ENCODE results near the gene BSN.

DNA sequence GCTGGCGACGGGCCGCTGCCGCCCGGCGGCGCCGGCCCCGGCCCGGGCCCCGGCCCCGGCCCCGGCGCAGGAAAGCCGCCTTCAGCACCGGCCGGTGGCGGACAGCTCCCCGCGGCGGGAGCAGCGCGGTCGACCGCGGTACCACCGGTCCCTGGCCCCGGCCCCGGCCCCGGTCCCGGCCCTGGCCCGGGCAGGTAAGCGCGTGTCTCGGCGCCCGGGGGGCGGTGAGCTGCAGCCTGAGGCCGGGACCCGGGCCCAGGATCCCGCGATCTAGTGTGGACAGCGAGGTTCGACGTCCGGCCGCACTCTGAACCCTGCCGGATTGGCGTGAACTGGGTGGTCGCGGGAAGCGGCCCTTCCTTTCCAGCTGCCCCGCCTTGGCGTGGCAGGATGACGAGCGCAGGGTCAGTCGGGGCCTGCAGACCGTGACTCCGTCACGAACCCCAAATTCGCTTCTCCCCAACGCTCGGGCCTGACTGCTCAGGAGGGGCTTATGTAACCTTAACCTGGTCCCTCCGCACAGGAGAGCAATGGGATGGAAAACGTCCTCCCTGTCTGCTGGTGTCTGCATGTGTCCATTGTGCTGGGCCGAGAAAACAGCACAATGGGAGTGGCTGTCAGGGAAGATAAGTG is 472 bp downstream of the BSN start:
- TF ChIP-seq CTCF (conservative IDR thresholded peaks at IDR 0.05 in 1 of 2, IDR thresholded peaks at IDR 0.05 in 1 of 2; ENCODE audit: low read depth in 1 of 2, low read length in 2 of 2) (no peak), EZH2 (IDR thresholded peaks at IDR 0.05; ENCODE audit: low read length, missing control alignments) (peak; percentile 44)

All from fibroblast of lung (primary cell).